K562 treated with DMSO at 1 percent for 24 hours (cell line): ENCODE data around the gene PEG3. TPM values are rescaled to one million over a fixed set of nuclear protein-coding genes. Genes with fewer than 3 reads are reported as not detected.

Experiments
- total RNA-seq: library from RNA; unstranded; fragments of 300-600 nt; gene quantifications from 2 replicates; pipeline ENCODE4 v1.2.3, GENCODE V29; 2022; ENCODE audit warnings: low read depth; ENCODE audit not compliant: insufficient read depth

The PEG3 gene
- total RNA-seq = not detected in 2 replicates

DNA sequence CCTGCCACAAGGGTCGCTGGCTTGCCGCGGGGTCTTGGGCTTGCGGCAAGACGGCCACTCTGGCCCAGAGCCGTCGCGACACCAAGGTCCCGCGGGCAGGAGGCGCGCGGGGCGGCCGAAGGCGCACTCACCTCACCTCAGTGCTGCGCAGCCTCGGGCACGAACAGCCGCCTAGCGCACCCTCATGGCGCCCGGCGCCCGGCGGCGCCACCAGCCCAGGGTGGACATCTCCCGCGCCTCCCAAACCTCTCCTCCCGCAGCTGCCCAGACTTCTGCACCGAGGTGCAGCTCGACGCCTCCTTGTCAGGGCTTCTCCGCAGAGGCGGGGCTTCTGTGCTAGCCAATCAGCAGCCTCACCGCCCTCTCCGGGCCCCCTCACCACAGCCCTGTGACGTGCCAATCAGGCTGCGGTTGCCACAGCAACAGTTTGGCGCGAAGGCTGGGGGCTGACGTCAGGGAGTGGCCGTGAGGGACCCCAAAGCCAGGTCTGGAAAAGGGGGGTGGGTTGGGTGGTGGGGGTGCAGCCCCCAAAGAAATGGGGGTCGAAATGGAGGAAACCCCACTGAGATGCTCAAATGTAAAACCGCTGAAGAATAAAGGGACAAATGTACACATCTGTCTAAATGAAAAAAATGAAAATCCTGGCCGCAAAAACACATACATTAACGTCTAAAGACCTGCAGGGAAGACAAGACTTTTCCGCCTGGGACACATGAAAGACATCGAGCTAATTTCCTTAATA, at the start of gene PEG3, which contains the start of gene ZIM2:
TSS of gene PEG3 (minus strand) at position 276 of the 742 bp plus-strand sequence. CDS start 16,071 bp downstream, outside the sequence.
TSS of gene ZIM2 (minus strand) at position 276 of the 742 bp plus-strand sequence. CDS start 16,449 bp downstream, outside the sequence.

Other genes starting within 250 kb of the PEG3 start
- gene ZNF71, start 245.4 kb downstream of the PEG3 start, total RNA-seq = 0.14 and 0.27 TPM in 2 replicates
- gene SMIM17, start 197.6 kb downstream of the PEG3 start, total RNA-seq = not detected in 2 replicates
- gene ZNF835, start 169.0 kb downstream of the PEG3 start, total RNA-seq = not detected in 2 replicates
- not detected in 2 replicates for gene ZIM2, start within 50 bp of the PEG3 start, total RNA-seq